Measurements from ENCODE around the gene MSI2.

DNA sequence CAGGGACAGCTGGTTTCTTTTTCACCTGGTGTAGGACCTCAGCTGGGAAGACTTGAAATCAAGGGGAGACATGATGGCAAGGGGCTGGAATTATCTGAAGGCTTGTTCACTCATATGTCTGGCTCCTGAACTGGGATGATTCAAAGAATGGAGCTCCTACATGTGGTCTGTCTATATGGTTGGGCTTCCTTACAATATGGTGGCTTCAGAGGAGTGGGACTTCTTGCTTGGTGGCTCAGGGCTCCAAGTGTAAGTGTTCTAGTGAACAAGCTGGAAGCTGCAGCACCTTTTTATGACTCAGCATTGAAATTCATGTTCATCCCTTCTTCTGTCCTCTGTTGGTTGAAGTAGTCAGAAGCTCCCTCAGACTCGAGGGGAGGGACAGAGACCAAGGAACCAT, 127.9 kb downstream of the MSI2 start:
- TF ChIP-seq EZH2phosphoT487 (IDR thresholded peaks at IDR 0.05; ENCODE audit: insufficient read depth, low read depth): no peak
- no peak for TF ChIP-seq EZH2 (IDR thresholded peaks at IDR 0.05; ENCODE audit: insufficient read depth, poor library complexity, severe bottlenecking)

All from GM23248 (cell line).